A549 (cell line): ENCODE measurements around the gene GPR32. TPM values are rescaled to one million over a fixed set of nuclear protein-coding genes. Genes with fewer than 3 reads are reported as not detected.
A peak's percentile ranks its signal among the peaks of the same experiment; 100 is the strongest.

Source experiments
- ATAC-seq, 2 experiments: fragments of 200-7000 bp in 1 of 2; fragments of >200 bp in 1 of 2; cut with Nextera tagmentation in 1 of 2; cut with Tn5 transposase in 1 of 2; 3 replicates each; pipeline versions ENCODE4 v1.8.0 to v1.9.1; 2018 to 2020; ENCODE audit warnings: mild to moderate bottlenecking in 1 of 2, moderate library complexity in 1 of 2
- CTCF ChIA-PET: fragments of 300-600 bp; sonication (Branson Sonifier 250); formaldehyde crosslinking; extraction: SDS; loops from one replicate; lab custom pipeline; 2021; ENCODE audit warnings: antibody characterized with exemption, inconsistent platforms; lab: Yijun Ruan, JAX
- POLR2A ChIA-PET: fragments of 350-600 bp; formaldehyde crosslinking; extraction: SDS; loops from one replicate; lab custom pipeline; 2021; ENCODE audit warnings: antibody characterized with exemption, inconsistent platforms; lab: Yijun Ruan, JAX
- DNase-seq, 2 experiments: peaks; one replicate each; pipeline versions ENCODE4 v3.0.0 to v3.0.0-alpha.2; 2011 to 2016; ENCODE audit warnings: low read depth in 1 of 2, low spot score in 1 of 2
- FAIRE-seq: peaks from 2 replicates; lab custom pipeline; 2011; peaks lifted over from hg19 to GRCh38; lab: Jason Lieb, UNC
- H3K27ac ChIP-seq, 2 experiments: fragments of >200 bp; sonication (Bioruptor Twin); formaldehyde crosslinking; 3 replicates each; pipeline ENCODE4 v1.5.1; 2016 to 2017
- H3K4me1 ChIP-seq: fragments of >200 bp; sonication (Bioruptor Twin); formaldehyde crosslinking; 3 replicates; pipeline ENCODE4 v1.6.1; 2016
- H3K4me2 ChIP-seq: fragments of >200 bp; sonication (Bioruptor Twin); formaldehyde crosslinking; 3 replicates; pipeline ENCODE4 v1.6.1; 2016
- H3K4me3 ChIP-seq: fragments of >200 bp; sonication (Bioruptor Twin); formaldehyde crosslinking; 3 replicates; pipeline ENCODE4 v1.5.1; 2016
- H3K9me3 ChIP-seq: fragments of >200 bp; sonication (Bioruptor Twin); formaldehyde crosslinking; 3 replicates; pipeline ENCODE4 v1.6.1; 2016
- BHLHE40 ChIP-seq: IDR thresholded peaks from 2 replicates; pipeline ENCODE4 v1.6.1; 2012; ENCODE audit warnings: low read depth, low read length, inconsistent platforms
- CBX2 ChIP-seq: fragments of 200-600 bp; sonication (generic); IDR thresholded peaks from 2 replicates; pipeline ENCODE4 v1.6.1; 2016; ENCODE audit warnings: low read depth, mild to moderate bottlenecking, borderline replicate concordance
- CHD2 ChIP-seq: fragments of 150-350 bp; IDR thresholded peaks from 2 replicates; pipeline ENCODE4 v1.6.1; 2014; ENCODE audit warnings: low read length; ENCODE audit not compliant: partially characterized antibody
- CHD4 ChIP-seq: fragments of 200-600 bp; sonication (generic); IDR thresholded peaks from 2 replicates; pipeline ENCODE4 v1.6.1; 2016; ENCODE audit warnings: antibody characterized with exemption, mild to moderate bottlenecking, borderline replicate concordance
- CTCF ChIP-seq: fragments of >200 bp; sonication (Bioruptor Twin); formaldehyde crosslinking; IDR thresholded peaks from 3 replicates; pipeline ENCODE4 v1.5.1; 2016
- EHF ChIP-seq: fragments of 250-450 bp; sonication (Bioruptor Pico); IDR thresholded peaks from 2 replicates; pipeline ENCODE4 v1.5.0; 2020; ENCODE audit warnings: mild to moderate bottlenecking
- EHMT2 ChIP-seq: fragments of 200-600 bp; sonication (generic); IDR thresholded peaks from 2 replicates; pipeline ENCODE4 v1.6.1; 2016; ENCODE audit warnings: antibody characterized with exemption, low read depth, mild to moderate bottlenecking, moderate library complexity
- FOSB ChIP-seq: fragments of 250-450 bp; sonication (Bioruptor Pico); IDR thresholded peaks from 2 replicates; pipeline ENCODE4 v1.5.0; 2020; ENCODE audit warnings: mild to moderate bottlenecking, moderate library complexity
- FOSL2 ChIP-seq, 2 experiments: fragments of 450-650 bp in 1 of 2; fragments of >200 bp in 1 of 2; sonication (Bioruptor Twin) in 1 of 2; formaldehyde crosslinking; IDR thresholded peaks; 2 replicates each; pipeline versions ENCODE4 v1.5.0 to v1.6.1; 2016 to 2020; ENCODE audit warnings: mild to moderate bottlenecking in 1 of 2, moderate library complexity in 1 of 2
- FOXS1 ChIP-seq: fragments of 250-450 bp; sonication (Bioruptor Pico); IDR thresholded peaks from 2 replicates; pipeline ENCODE4 v1.5.0; 2020; ENCODE audit warnings: mild to moderate bottlenecking, moderate library complexity
- GATA3 ChIP-seq: IDR thresholded peaks from 2 replicates; pipeline ENCODE4 v1.6.1; 2012; ENCODE audit warnings: borderline replicate concordance
- HEYL ChIP-seq: fragments of 250-450 bp; sonication (Bioruptor Pico); IDR thresholded peaks from 2 replicates; pipeline ENCODE4 v1.8.0; 2021; ENCODE audit warnings: mild to moderate bottlenecking, moderate library complexity
- HMGXB4 ChIP-seq: fragments of 250-450 bp; sonication (Bioruptor Pico); IDR thresholded peaks from 2 replicates; pipeline ENCODE4 v1.5.0; 2021; ENCODE audit warnings: mild to moderate bottlenecking, moderate library complexity, borderline replicate concordance
- HOXA7 ChIP-seq: fragments of 250-450 bp; sonication (Bioruptor Pico); IDR thresholded peaks from 2 replicates; pipeline ENCODE4 v1.5.0; 2020; ENCODE audit warnings: mild to moderate bottlenecking, moderate library complexity
- HOXB13 ChIP-seq: fragments of 250-450 bp; sonication (Bioruptor Pico); IDR thresholded peaks from 2 replicates; pipeline ENCODE4 v1.5.0; 2020; ENCODE audit warnings: low read depth, mild to moderate bottlenecking, moderate library complexity
- HOXB5 ChIP-seq: fragments of 250-450 bp; sonication (Bioruptor Pico); IDR thresholded peaks from 2 replicates; pipeline ENCODE4 v1.5.0; 2020; ENCODE audit warnings: mild to moderate bottlenecking, moderate library complexity
- JUNB ChIP-seq: fragments of >200 bp; sonication (Bioruptor Twin); formaldehyde crosslinking; IDR thresholded peaks from 2 replicates; pipeline ENCODE4 v1.6.1; 2016
- KDM5A ChIP-seq: fragments of 200-600 bp; sonication (generic); IDR thresholded peaks from 2 replicates; pipeline ENCODE4 v1.6.1; 2016; ENCODE audit warnings: antibody characterized with exemption, mild to moderate bottlenecking
- MAFK ChIP-seq: fragments of 450-650 bp; IDR thresholded peaks from 2 replicates; pipeline ENCODE4 v1.6.1; 2014; ENCODE audit not compliant: partially characterized antibody
- NFE2L2 ChIP-seq: fragments of 150-350 bp; conservative IDR thresholded peaks from 2 replicates; pipeline ENCODE4 v1.6.1; 2014; ENCODE audit warnings: low read length
- NPAS2 ChIP-seq: fragments of 250-450 bp; sonication (Bioruptor Pico); IDR thresholded peaks from 2 replicates; pipeline ENCODE4 v1.8.0; 2022; ENCODE audit warnings: mild to moderate bottlenecking, moderate library complexity, borderline replicate concordance
- NR3C1 ChIP-seq: fragments of >200 bp; sonication (Bioruptor Twin); formaldehyde crosslinking; IDR thresholded peaks from 3 replicates; pipeline ENCODE4 v1.6.1; 2017
- RAD21 ChIP-seq, 2 experiments: fragments of >200 bp in 1 of 2; sonication (Bioruptor Twin) in 1 of 2; formaldehyde crosslinking in 1 of 2; IDR thresholded peaks in 1 of 2; conservative IDR thresholded peaks in 1 of 2; 2 replicates in 1 of 2; 3 replicates in 1 of 2; pipeline ENCODE4 v1.6.1; 2012 to 2018; ENCODE audit warnings: inconsistent platforms in 1 of 2
- RNF2 ChIP-seq: fragments of 200-600 bp; sonication (generic); IDR thresholded peaks from 2 replicates; pipeline ENCODE4 v1.6.1; 2016; ENCODE audit warnings: low read depth, mild to moderate bottlenecking, antibody characterized with exemption, moderate library complexity, borderline replicate concordance
- SMC3 ChIP-seq: fragments of >200 bp; sonication (Bioruptor Twin); formaldehyde crosslinking; IDR thresholded peaks from 3 replicates; pipeline ENCODE4 v1.6.1; 2018; ENCODE audit warnings: inconsistent platforms
- SREBF2 ChIP-seq: fragments of 450-650 bp; IDR thresholded peaks from 2 replicates; pipeline ENCODE4 v1.6.1; 2014; ENCODE audit warnings: mild to moderate bottlenecking, moderate library complexity
- ZC3H11A ChIP-seq: fragments of 450-650 bp; IDR thresholded peaks from 2 replicates; pipeline ENCODE4 v1.6.1; 2014; ENCODE audit warnings: antibody characterized with exemption, mild to moderate bottlenecking
- ZNF302 ChIP-seq: fragments of 250-450 bp; sonication (Bioruptor Pico); IDR thresholded peaks from 2 replicates; pipeline ENCODE4 v1.9.0; 2021; ENCODE audit warnings: inconsistent platforms, mild to moderate bottlenecking, moderate library complexity
- ZSCAN20 ChIP-seq: fragments of 250-450 bp; sonication (Bioruptor Pico); IDR thresholded peaks from 2 replicates; pipeline ENCODE4 v1.8.0; 2022; ENCODE audit warnings: mild to moderate bottlenecking, moderate library complexity
- WGBS: methylation state at CpG from one replicate; pipeline ENCODE4 v1.1.6; 2017; ENCODE audit errors: missing lambda C conversion rate; 5-methylcytosine and 5-hydroxymethylcytosine counted together
- polyA plus RNA-seq, 4 experiments: library from polyadenylated mRNA; depleted of rRNA in 3 of 4; stranded (reverse); fragments of >200 nt; fragmentation: RNase III in 1 of 4; extraction: RNeasy Plus Mini Kit Qiagen cat#74134 plus additional on column Dnase treatment in 1 of 4; gene quantifications; 2 replicates in 3 of 4; 3 replicates in 1 of 4; pipeline ENCODE4 v1.2.3, GENCODE V29; 2011 to 2017
- TF ChIP-seq, protein P1 (sequence below): fragments of 150-350 bp; IDR thresholded peaks from 2 replicates; pipeline ENCODE4 v1.6.1; 2014; ENCODE audit warnings: low read depth, mild to moderate bottlenecking, low read length
- TF ChIP-seq, protein P2 (sequence below): IDR thresholded peaks from 2 replicates; pipeline ENCODE4 v1.6.1; 2012
- TF ChIP-seq, protein P3 (sequence below): fragments of 450-650 bp; IDR thresholded peaks from 2 replicates; pipeline ENCODE4 v1.6.1; 2014; ENCODE audit warnings: antibody characterized with exemption
- TF ChIP-seq, protein P4 (sequence below): fragments of 200-600 bp; sonication (generic); IDR thresholded peaks from 2 replicates; pipeline ENCODE4 v1.6.1; 2016; ENCODE audit warnings: antibody characterized with exemption, mild to moderate bottlenecking, moderate library complexity

The GPR32 gene
- polyA plus RNA-seq, 2 of the 4 experiments (the other 2 are of a cell fraction), result not detected

- Histone ChIP-seq H3K4me3 (no peak overlapping the region), H3K27ac (no peak overlapping the region), H3K4me2 (no peak overlapping the region), H3K9me3 (no peaks in the 10 kb centered on the region), H3K4me1 (peaks cover 9% of the 10 kb centered on the region; the same call in 2 of the 3 replicates)
- no peak for DNase-seq
- ChIA-PET POLR2A (interaction anchor here (0.6 to 3.1 kb wide), 4 partner anchors 9 to 127 kb away, joined by 3 to 26 read pairs (median 6); no protein-coding TSS in a partner anchor), CTCF (interaction anchor here (3.6 to 11.9 kb wide), 2 partner anchors 12 to 128 kb away, joined by 22 to 121 read pairs; no protein-coding TSS in a partner anchor)
- ATAC-seq, result no peak; a peak in 1 of 6 replicates
- FAIRE-seq, result no peak
- 87% methylated on average over 3 of the region's 4 CpGs for WGBS
- TF ChIP-seq RAD21 (conservative IDR thresholded peaks at IDR 0.05 in 1 of 2, IDR thresholded peaks at IDR 0.05 in 1 of 2) (no peak), KDM5A (no peak), JUNB (no peak), CHD4 (no peak), HEYL (CRISPR knock-in tag) (no peak), SMC3 (no peak), HOXA7 (CRISPR knock-in tag) (no peak), NPAS2 (CRISPR knock-in tag) (no peak), CHD2 (no peak), NR3C1 (no peak), FOSB (peak; percentile 26; the same call in 1 of the 2 replicates), ZNF302 (CRISPR knock-in tag) (no peak), HMGXB4 (CRISPR knock-in tag) (no peak), SREBF2 (no peak), HOXB13 (no peak), CBX2 (no peak), CTCF (no peak), ZSCAN20 (CRISPR knock-in tag) (no peak), EHMT2 (no peak), BHLHE40 (no peak; the same call in 1 of the 2 replicates), FOXS1 (CRISPR knock-in tag) (no peak), ZC3H11A (no peak), FOSL2 (IDR thresholded peaks at IDR 0.05) (no peak), FOSL2 (CRISPR knock-in tag; IDR thresholded peaks at IDR 0.05) (no peak), EHF (CRISPR knock-in tag) (no peak), RNF2 (no peak), NFE2L2 (no peak), GATA3 (no peak), MAFK (no peak), HOXB5 (CRISPR knock-in tag) (no peak)
- TF ChIP-seq, protein P1, sequence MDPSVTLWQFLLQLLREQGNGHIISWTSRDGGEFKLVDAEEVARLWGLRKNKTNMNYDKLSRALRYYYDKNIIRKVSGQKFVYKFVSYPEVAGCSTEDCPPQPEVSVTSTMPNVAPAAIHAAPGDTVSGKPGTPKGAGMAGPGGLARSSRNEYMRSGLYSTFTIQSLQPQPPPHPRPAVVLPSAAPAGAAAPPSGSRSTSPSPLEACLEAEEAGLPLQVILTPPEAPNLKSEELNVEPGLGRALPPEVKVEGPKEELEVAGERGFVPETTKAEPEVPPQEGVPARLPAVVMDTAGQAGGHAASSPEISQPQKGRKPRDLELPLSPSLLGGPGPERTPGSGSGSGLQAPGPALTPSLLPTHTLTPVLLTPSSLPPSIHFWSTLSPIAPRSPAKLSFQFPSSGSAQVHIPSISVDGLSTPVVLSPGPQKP, result no peak
- TF ChIP-seq, protein P2, sequence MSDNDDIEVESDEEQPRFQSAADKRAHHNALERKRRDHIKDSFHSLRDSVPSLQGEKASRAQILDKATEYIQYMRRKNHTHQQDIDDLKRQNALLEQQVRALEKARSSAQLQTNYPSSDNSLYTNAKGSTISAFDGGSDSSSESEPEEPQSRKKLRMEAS, result peak; percentile 50
- TF ChIP-seq, protein P3, sequence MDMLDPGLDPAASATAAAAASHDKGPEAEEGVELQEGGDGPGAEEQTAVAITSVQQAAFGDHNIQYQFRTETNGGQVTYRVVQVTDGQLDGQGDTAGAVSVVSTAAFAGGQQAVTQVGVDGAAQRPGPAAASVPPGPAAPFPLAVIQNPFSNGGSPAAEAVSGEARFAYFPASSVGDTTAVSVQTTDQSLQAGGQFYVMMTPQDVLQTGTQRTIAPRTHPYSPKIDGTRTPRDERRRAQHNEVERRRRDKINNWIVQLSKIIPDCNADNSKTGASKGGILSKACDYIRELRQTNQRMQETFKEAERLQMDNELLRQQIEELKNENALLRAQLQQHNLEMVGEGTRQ, result no peak
- TF ChIP-seq, protein P4, sequence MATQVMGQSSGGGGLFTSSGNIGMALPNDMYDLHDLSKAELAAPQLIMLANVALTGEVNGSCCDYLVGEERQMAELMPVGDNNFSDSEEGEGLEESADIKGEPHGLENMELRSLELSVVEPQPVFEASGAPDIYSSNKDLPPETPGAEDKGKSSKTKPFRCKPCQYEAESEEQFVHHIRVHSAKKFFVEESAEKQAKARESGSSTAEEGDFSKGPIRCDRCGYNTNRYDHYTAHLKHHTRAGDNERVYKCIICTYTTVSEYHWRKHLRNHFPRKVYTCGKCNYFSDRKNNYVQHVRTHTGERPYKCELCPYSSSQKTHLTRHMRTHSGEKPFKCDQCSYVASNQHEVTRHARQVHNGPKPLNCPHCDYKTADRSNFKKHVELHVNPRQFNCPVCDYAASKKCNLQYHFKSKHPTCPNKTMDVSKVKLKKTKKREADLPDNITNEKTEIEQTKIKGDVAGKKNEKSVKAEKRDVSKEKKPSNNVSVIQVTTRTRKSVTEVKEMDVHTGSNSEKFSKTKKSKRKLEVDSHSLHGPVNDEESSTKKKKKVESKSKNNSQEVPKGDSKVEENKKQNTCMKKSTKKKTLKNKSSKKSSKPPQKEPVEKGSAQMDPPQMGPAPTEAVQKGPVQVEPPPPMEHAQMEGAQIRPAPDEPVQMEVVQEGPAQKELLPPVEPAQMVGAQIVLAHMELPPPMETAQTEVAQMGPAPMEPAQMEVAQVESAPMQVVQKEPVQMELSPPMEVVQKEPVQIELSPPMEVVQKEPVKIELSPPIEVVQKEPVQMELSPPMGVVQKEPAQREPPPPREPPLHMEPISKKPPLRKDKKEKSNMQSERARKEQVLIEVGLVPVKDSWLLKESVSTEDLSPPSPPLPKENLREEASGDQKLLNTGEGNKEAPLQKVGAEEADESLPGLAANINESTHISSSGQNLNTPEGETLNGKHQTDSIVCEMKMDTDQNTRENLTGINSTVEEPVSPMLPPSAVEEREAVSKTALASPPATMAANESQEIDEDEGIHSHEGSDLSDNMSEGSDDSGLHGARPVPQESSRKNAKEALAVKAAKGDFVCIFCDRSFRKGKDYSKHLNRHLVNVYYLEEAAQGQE, result no peak
Observed at GRCh38 chr19:50795664-50796073, 25.4 kb downstream of the GPR32 start.
